ENCODE data around the gene SLCO6A1. TPM values are rescaled to one million over a fixed set of nuclear protein-coding genes. Genes with fewer than 3 reads are reported as not detected.

Gene SLCO6A1
- total RNA-seq, 1 experiment from 2014 or later, result not detected

DNA sequence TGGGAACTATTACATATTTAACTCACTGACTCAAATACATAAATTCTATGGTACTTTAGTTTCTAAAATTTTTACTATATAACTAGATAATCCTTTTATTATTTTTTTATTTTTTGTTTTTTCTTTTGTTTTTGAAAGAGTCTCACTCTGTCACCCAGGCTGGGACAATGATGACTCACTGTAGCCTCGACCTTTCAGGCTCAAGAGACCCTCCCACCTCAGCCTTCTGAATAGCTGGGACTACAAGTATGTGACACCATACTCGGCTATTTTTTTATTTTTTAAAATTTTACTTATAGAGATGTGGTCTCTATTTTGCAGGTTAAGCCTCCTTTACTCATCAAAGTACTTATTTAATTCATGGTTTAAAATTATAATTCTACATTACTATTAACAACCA lies 110.6 kb downstream of the SLCO6A1 start:
- no peak for ATAC-seq
- Histone ChIP-seq H3K79me2 (ENCODE audit: low read length) (no peaks in the 10 kb centered on the region), H3K27ac (ENCODE audit: low read length) (no peak overlapping the region), H3K4me2 (ENCODE audit: low read length) (no peak overlapping the region), H3K27me3 (ENCODE audit: low read length) (peaks cover 26% of the 10 kb centered on the region; the same call in 1 of the 2 replicates), H3K4me3 (ENCODE audit: low read length) (no peak overlapping the region), H3K9me2 (replicated peaks; ENCODE audit: low read length) (no peaks in the 10 kb centered on the region), H2AFZ (ENCODE audit: low read length) (no peak overlapping the region), H4K20me1 (ENCODE audit: low read length) (no peaks in the 10 kb centered on the region), H3K4me1 (ENCODE audit: insufficient read depth, low read length) (no peaks in the 10 kb centered on the region), H3K9ac (ENCODE audit: low read length) (no peak overlapping the region), H3F3A (ENCODE audit: low read length, unreplicated experiment) (no peaks in the 10 kb centered on the region), H3K9me3 (ENCODE audit: low read length) (no peaks in the 10 kb centered on the region), H3K36me3 (ENCODE audit: low read depth, low read length) (no peaks in the 10 kb centered on the region)
- DNase-seq, result no peak
- BruUV-seq (replicated peaks), result no TSS peak
- TF ChIP-seq EZH2 (IDR thresholded peaks at IDR 0.05; ENCODE audit: low read length, unreplicated experiment) (no peak), EZH2phosphoT487 (IDR thresholded peaks at IDR 0.05; ENCODE audit: borderline replicate concordance, low read length) (no peak)
- TF ChIP-seq, protein P1, sequence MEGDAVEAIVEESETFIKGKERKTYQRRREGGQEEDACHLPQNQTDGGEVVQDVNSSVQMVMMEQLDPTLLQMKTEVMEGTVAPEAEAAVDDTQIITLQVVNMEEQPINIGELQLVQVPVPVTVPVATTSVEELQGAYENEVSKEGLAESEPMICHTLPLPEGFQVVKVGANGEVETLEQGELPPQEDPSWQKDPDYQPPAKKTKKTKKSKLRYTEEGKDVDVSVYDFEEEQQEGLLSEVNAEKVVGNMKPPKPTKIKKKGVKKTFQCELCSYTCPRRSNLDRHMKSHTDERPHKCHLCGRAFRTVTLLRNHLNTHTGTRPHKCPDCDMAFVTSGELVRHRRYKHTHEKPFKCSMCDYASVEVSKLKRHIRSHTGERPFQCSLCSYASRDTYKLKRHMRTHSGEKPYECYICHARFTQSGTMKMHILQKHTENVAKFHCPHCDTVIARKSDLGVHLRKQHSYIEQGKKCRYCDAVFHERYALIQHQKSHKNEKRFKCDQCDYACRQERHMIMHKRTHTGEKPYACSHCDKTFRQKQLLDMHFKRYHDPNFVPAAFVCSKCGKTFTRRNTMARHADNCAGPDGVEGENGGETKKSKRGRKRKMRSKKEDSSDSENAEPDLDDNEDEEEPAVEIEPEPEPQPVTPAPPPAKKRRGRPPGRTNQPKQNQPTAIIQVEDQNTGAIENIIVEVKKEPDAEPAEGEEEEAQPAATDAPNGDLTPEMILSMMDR (conservative IDR thresholded peaks at IDR 0.05; ENCODE audit: low read depth, low read length), result no peak
- ChIA-PET CTCF (no interaction called here), POLR2A (ENCODE audit: unreplicated experiment) (no interaction called here)
- intact Hi-C loops (cut with micrococcal nuclease), result no loop called here

GRCh38 chr5:102385365-102385764 lies 113.4 kb downstream of the SLCO6A1 start:
- H3K9me3 ChIP-seq (ENCODE audit: low read length), result no peaks in the 10 kb centered on the region
- H3K4me1 ChIP-seq (ENCODE audit: insufficient read depth, low read length), result no peaks in the 10 kb centered on the region
- H3K4me2 ChIP-seq (ENCODE audit: low read length), result no peak overlapping the region
- no peak for DNase-seq
- no peaks in the 10 kb centered on the region for H3K9me2 ChIP-seq (replicated peaks; ENCODE audit: low read length)
- no TSS peak for BruUV-seq (replicated peaks)
- H3K4me3 ChIP-seq (ENCODE audit: low read length), result no peak overlapping the region
- H3K36me3 ChIP-seq (ENCODE audit: low read depth, low read length), result no peaks in the 10 kb centered on the region
- H3K79me2 ChIP-seq (ENCODE audit: low read length), result no peaks in the 10 kb centered on the region
- POLR2A ChIA-PET (ENCODE audit: unreplicated experiment), result no interaction called here
- H3K27me3 ChIP-seq (ENCODE audit: low read length), result peaks cover 11% of the 10 kb centered on the region; the same call in 1 of the 2 replicates
- H4K20me1 ChIP-seq (ENCODE audit: low read length), result no peaks in the 10 kb centered on the region
- no peaks in the 10 kb centered on the region for H3F3A ChIP-seq (ENCODE audit: low read length, unreplicated experiment)
- CTCF ChIA-PET, result no interaction called here
- intact Hi-C loops (cut with micrococcal nuclease), result no loop called here
- TF ChIP-seq, protein P1 (conservative IDR thresholded peaks at IDR 0.05; ENCODE audit: low read depth, low read length), result no peak
- TF ChIP-seq EZH2 (IDR thresholded peaks at IDR 0.05; ENCODE audit: low read length, unreplicated experiment) (no peak), EZH2phosphoT487 (IDR thresholded peaks at IDR 0.05; ENCODE audit: borderline replicate concordance, low read length) (no peak)
- no peak overlapping the region for H3K9ac ChIP-seq (ENCODE audit: low read length)
- H3K27ac ChIP-seq (ENCODE audit: low read length), result no peak overlapping the region
- ATAC-seq, result no peak
- no peak overlapping the region for H2AFZ ChIP-seq (ENCODE audit: low read length)

GRCh38 chr5:102380174-102380573 lies 118.6 kb downstream of the SLCO6A1 start:
- no peaks in the 10 kb centered on the region for H3K36me3 ChIP-seq (ENCODE audit: low read depth, low read length)
- H2AFZ ChIP-seq (ENCODE audit: low read length), result no peak overlapping the region
- no peak for DNase-seq
- no peaks in the 10 kb centered on the region for H3K9me2 ChIP-seq (replicated peaks; ENCODE audit: low read length)
- no peak for TF ChIP-seq EZH2phosphoT487 (IDR thresholded peaks at IDR 0.05; ENCODE audit: borderline replicate concordance, low read length)
- TF ChIP-seq, protein P1 (conservative IDR thresholded peaks at IDR 0.05; ENCODE audit: low read depth, low read length), result no peak
- TF ChIP-seq EZH2 (IDR thresholded peaks at IDR 0.05; ENCODE audit: low read length, unreplicated experiment), result no peak
- no peak for ATAC-seq
- H4K20me1 ChIP-seq (ENCODE audit: low read length), result no peaks in the 10 kb centered on the region
- no peaks in the 10 kb centered on the region for H3K4me1 ChIP-seq (ENCODE audit: insufficient read depth, low read length)
- no peaks in the 10 kb centered on the region for H3K9me3 ChIP-seq (ENCODE audit: low read length)
- no TSS peak for BruUV-seq (replicated peaks)
- POLR2A ChIA-PET (ENCODE audit: unreplicated experiment), result no interaction called here
- CTCF ChIA-PET, result no interaction called here
- no peak overlapping the region for H3K27ac ChIP-seq (ENCODE audit: low read length)
- H3K4me2 ChIP-seq (ENCODE audit: low read length), result no peak overlapping the region
- intact Hi-C loops (cut with micrococcal nuclease), result no loop called here
- no peaks in the 10 kb centered on the region for H3F3A ChIP-seq (ENCODE audit: low read length, unreplicated experiment)
- no peaks in the 10 kb centered on the region for H3K79me2 ChIP-seq (ENCODE audit: low read length)
- peaks cover 7% of the 10 kb centered on the region for H3K27me3 ChIP-seq (ENCODE audit: low read length)
- no peak overlapping the region for H3K4me3 ChIP-seq (ENCODE audit: low read length)
- no peak overlapping the region for H3K9ac ChIP-seq (ENCODE audit: low read length)
